Chondrocyte (in vitro differentiated cells): Measurements from ENCODE around the gene TOP2B. TPM values are rescaled to one million over a fixed set of nuclear protein-coding genes. Genes with fewer than 3 reads are reported as not detected.

Source experiments
- DNase-seq: peaks from one replicate; pipeline ENCODE4 v3.0.0; 2021; ENCODE audit warnings: mixed read lengths, low spot score
- H3K27ac Mint-ChIP-seq: one replicate; pipeline ENCODE4 v1.8.0; 2021; ENCODE audit warnings: mild to moderate bottlenecking, moderate library complexity, mixed read lengths; ENCODE audit not compliant: unreplicated experiment
- H3K27me3 Mint-ChIP-seq: 2 replicates; pipeline ENCODE4 v1.8.0; 2021; ENCODE audit warnings: low read depth, mixed read lengths
- H3K36me3 Mint-ChIP-seq: 2 replicates; pipeline ENCODE4 v1.8.0; 2021; ENCODE audit warnings: low read depth, mixed read lengths
- H3K4me1 Mint-ChIP-seq: 2 replicates; pipeline ENCODE4 v1.8.0; 2021; ENCODE audit warnings: low read depth, mild to moderate bottlenecking, mixed read lengths
- H3K4me3 Mint-ChIP-seq: one replicate; pipeline ENCODE4 v1.8.0; 2021; ENCODE audit warnings: mild to moderate bottlenecking, moderate library complexity, mixed read lengths; ENCODE audit not compliant: unreplicated experiment
- H3K9me3 Mint-ChIP-seq: 2 replicates; pipeline ENCODE4 v1.8.0; 2021; ENCODE audit warnings: low read depth, mixed read lengths
- CTCF ChIP-seq: fragments of 200-600 bp; sonication (generic); IDR thresholded peaks from 2 replicates; pipeline ENCODE4 v1.5.0; 2021; ENCODE audit warnings: antibody characterized with exemption, mild to moderate bottlenecking, moderate library complexity
- total RNA-seq: library from RNA; stranded (reverse); gene quantifications from 3 replicates; pipeline ENCODE4 v1.2.1, GENCODE V29; 2021

Gene TOP2B
- total RNA-seq, 1 donor from 2014 or later: 80.9 TPM

- Mint-ChIP-seq H3K4me1 (peaks cover 8% of the 10 kb centered on the region), H3K9me3 (no peaks in the 10 kb centered on the region), H3K27ac (no peak overlapping the region), H3K4me3 (no peak overlapping the region), H3K36me3 (peaks cover 35% of the 10 kb centered on the region), H3K27me3 (no peaks in the 10 kb centered on the region)
- no peak for DNase-seq
- TF ChIP-seq CTCF: no peak
Observed at GRCh38 chr3:25620493-25620892, 44.2 kb downstream of the TOP2B start.

GRCh38 chr3:25619382-25619781, 45.3 kb downstream of the TOP2B start:
- Mint-ChIP-seq H3K27ac (no peak overlapping the region), H3K27me3 (no peaks in the 10 kb centered on the region), H3K4me3 (no peak overlapping the region), H3K9me3 (no peaks in the 10 kb centered on the region), H3K4me1 (peaks cover 8% of the 10 kb centered on the region), H3K36me3 (peaks cover 31% of the 10 kb centered on the region)
- no peak for TF ChIP-seq CTCF
- no peak for DNase-seq

GRCh38 chr3:25618028-25618427, 46.7 kb downstream of the TOP2B start:
- no peaks in the 10 kb centered on the region for H3K9me3 Mint-ChIP-seq
- TF ChIP-seq CTCF: no peak
- no peak for DNase-seq
- H3K27me3 Mint-ChIP-seq: no peaks in the 10 kb centered on the region
- H3K4me3 Mint-ChIP-seq: no peak overlapping the region
- no peak overlapping the region for H3K27ac Mint-ChIP-seq
- H3K36me3 Mint-ChIP-seq: peaks cover 29% of the 10 kb centered on the region
- peaks cover 8% of the 10 kb centered on the region for H3K4me1 Mint-ChIP-seq

- no peaks in the 10 kb centered on the region for H3K4me1 Mint-ChIP-seq
- DNase-seq: no peak
- H3K4me3 Mint-ChIP-seq: no peak overlapping the region
- H3K36me3 Mint-ChIP-seq: peaks cover 31% of the 10 kb centered on the region
- H3K9me3 Mint-ChIP-seq: no peaks in the 10 kb centered on the region
- TF ChIP-seq CTCF: no peak
- no peak overlapping the region for H3K27ac Mint-ChIP-seq
- H3K27me3 Mint-ChIP-seq: no peaks in the 10 kb centered on the region
Observed at GRCh38 chr3:25611193-25611592, 53.5 kb downstream of the TOP2B start.

- no peaks in the 10 kb centered on the region for H3K27me3 Mint-ChIP-seq
- no peaks in the 10 kb centered on the region for H3K9me3 Mint-ChIP-seq
- H3K4me1 Mint-ChIP-seq: peaks cover 2% of the 10 kb centered on the region
- H3K27ac Mint-ChIP-seq: no peak overlapping the region
- no peak for TF ChIP-seq CTCF
- H3K36me3 Mint-ChIP-seq: peaks cover 33% of the 10 kb centered on the region
- DNase-seq: no peak
- H3K4me3 Mint-ChIP-seq: no peak overlapping the region
Observed at GRCh38 chr3:25610779-25611178, 53.9 kb downstream of the TOP2B start.
